GM18907 (cell line): ENCODE results near the gene POLR3F.
"Not testable (repeated sequence)": the region's sequence is repeated elsewhere in the genome, so short reads cannot be mapped to it uniquely, and the experiment has no call there.

Source experiments
- ATAC-seq: cut with Tn5 transposase; IDR thresholded peaks from one replicate; pipeline ENCODE4 v1.9.1; 2021; ENCODE audit warnings: mild to moderate bottlenecking, moderate library complexity; ENCODE audit not compliant: unreplicated experiment

Gene POLR3F

GRCh38 chr20:18466894-18467730 lies at the start of gene POLR3F, which contains the start of gene DZANK1:
TSS of gene POLR3F (plus strand) at chr20:18467390. CDS start at chr20:18467507, 117 bp downstream.
TSS of gene DZANK1 (minus strand) at chr20:18467030. CDS start at chr20:18465358, 1,672 bp downstream.
- ATAC-seq = peak; percentile 93

- ATAC-seq = no peak
Measured at GRCh38 chr20:18421608-18422007, 45.6 kb upstream of the POLR3F start.

- no peak for ATAC-seq
Measured at GRCh38 chr20:18427214-18427613, 40.0 kb upstream of the POLR3F start.

GRCh38 chr20:18428490-18429173 lies 38.6 kb upstream of the POLR3F start:
- no peak for ATAC-seq

GRCh38 chr20:18430172-18430826 lies 36.9 kb upstream of the POLR3F start:
- ATAC-seq = no peak

- no peak for ATAC-seq
Measured at GRCh38 chr20:18431206-18431605, 36.0 kb upstream of the POLR3F start.

- ATAC-seq = no peak
Measured at GRCh38 chr20:18436847-18437246, 30.3 kb upstream of the POLR3F start.

GRCh38 chr20:18440403-18440802 lies 26.8 kb upstream of the POLR3F start:
- ATAC-seq = no peak

GRCh38 chr20:18443886-18444285 lies 23.3 kb upstream of the POLR3F start:
- no peak for ATAC-seq

- no peak for ATAC-seq
Measured at GRCh38 chr20:18456600-18456999, 10.6 kb upstream of the POLR3F start.

GRCh38 chr20:18465536-18466200 lies 1.5 kb upstream of the POLR3F start:
- ATAC-seq = peak; percentile 46

GRCh38 chr20:18466574-18466893 lies 656 bp upstream of the POLR3F start:
- peak; percentile 33 for ATAC-seq

- ATAC-seq = no peak
Measured at GRCh38 chr20:18477218-18477617, 10.0 kb downstream of the POLR3F start.

GRCh38 chr20:18477821-18478220 lies 10.6 kb downstream of the POLR3F start:
- no peak for ATAC-seq

GRCh38 chr20:18481596-18481995 lies 14.4 kb downstream of the POLR3F start:
- ATAC-seq = no peak

- ATAC-seq = no peak
Measured at GRCh38 chr20:18488301-18488700, 21.1 kb downstream of the POLR3F start.

- no peak for ATAC-seq
Measured at GRCh38 chr20:18496042-18496441, 28.9 kb downstream of the POLR3F start.

- peak; percentile 99 for ATAC-seq
Measured at GRCh38 chr20:18496740-18497592, 29.8 kb downstream of the POLR3F start, which contains the start of gene RBBP9. TSS of gene RBBP9 (minus strand) at chr20:18497225. CDS start at chr20:18497167, 58 bp downstream.

GRCh38 chr20:18497603-18498002 lies 30.4 kb downstream of the POLR3F start:
- ATAC-seq = no peak

- ATAC-seq = not testable (repeated sequence)
Measured at GRCh38 chr20:18501672-18502071, 34.5 kb downstream of the POLR3F start.
